ENCODE results near the gene NR2C2. TPM values are rescaled to one million over a fixed set of nuclear protein-coding genes. Genes with fewer than 3 reads are reported as not detected.

The NR2C2 gene
- total RNA-seq, 1 donor from 2014 or later: 22.5 TPM

DNA sequence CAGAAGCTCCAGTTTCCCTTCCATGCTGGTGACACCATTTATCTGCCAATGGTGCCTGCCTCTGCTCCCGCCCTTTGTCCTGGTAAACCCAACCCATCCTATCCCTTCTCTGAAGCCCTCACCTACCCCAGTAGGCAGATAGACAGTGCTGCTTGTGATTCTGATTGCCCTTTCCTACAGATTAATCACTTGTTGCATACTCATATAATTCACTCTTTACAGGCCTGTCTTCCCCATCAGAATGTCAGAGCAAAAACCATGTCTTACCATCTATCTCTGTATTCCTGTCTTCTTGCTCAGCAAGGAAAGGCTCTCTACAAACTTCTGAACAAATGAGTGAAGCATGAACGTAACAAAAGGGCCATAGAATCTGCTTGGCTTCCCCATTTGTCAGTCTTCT, 69.8 kb downstream of the NR2C2 start:
- no peak for DNase-seq (ENCODE audit: low read depth, low spot score)

GRCh38 chr3:15023249-15023648, 75.9 kb downstream of the NR2C2 start:
- no peak for DNase-seq (ENCODE audit: low read depth, low spot score)

DNA sequence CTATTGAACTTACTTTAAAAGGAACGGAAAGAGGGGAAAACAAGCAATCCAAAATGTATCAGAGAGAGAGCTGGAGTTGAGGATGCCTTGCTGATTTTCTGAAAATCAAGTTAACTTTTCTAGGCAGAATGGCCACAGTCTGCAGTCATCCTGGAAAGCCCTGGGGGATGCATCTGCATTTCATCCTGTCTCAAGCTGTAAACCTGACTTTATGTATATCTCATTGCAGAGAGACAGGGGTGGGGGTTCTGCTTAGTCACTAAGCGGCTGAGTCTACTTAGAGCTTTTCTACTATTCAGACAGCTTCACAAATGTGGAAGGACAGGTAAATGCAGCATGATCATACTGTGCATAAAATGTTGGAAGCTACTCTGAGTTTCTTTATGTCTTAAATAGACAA, 76.3 kb downstream of the NR2C2 start:
- no peak for DNase-seq (ENCODE audit: low read depth, low spot score)

GRCh38 chr3:15029625-15030024, 82.2 kb downstream of the NR2C2 start:
- no peak for DNase-seq (ENCODE audit: low read depth, low spot score)

GRCh38 chr3:15032650-15033049, 85.3 kb downstream of the NR2C2 start:
- DNase-seq (ENCODE audit: low read depth, low spot score): no peak

- no peak for DNase-seq (ENCODE audit: low read depth, low spot score)
Measured at GRCh38 chr3:15033103-15033502, 85.7 kb downstream of the NR2C2 start.

DNA sequence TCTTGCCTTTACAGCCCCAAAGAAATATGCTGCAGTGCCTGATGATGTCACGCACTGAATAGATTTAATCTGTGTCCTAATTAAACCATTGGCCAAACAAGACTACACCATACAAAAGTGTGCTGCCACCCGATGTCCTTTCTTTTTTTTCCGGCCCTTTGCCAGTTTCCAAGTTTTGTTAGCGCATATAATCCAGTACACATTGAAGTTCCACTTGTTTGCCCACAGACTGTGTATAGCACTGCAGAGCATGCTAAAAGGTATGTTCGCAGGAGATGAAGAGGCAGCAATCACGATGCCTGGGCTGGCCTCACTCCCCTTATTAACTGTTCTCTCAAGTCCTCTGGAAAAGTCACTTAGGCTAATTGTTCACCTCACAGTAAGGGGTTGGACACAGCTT, 90.9 kb downstream of the NR2C2 start:
- no peak for DNase-seq (ENCODE audit: low read depth, low spot score)

DNA sequence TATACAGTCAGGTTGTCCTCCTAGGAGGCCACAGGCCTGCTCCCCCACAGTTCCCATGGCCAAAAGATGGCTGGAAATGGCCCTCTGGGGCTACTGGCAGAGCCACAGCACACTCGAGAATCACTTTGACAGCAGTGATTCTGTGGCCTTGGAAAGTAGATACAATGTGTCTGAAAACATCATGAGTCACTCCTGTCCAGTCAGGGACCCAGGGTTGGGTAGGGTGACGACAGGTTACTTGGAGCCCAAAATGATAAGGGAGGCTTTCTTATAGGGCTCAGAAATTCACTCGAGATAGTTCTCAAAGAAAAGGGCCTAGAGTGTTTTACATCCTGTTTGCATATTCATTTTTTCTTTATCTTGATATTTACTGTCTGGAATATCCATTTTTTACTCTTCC, 93.5 kb downstream of the NR2C2 start:
- DNase-seq (ENCODE audit: low read depth, low spot score): no peak

GRCh38 chr3:15041950-15042349, 94.6 kb downstream of the NR2C2 start:
- no peak for DNase-seq (ENCODE audit: low read depth, low spot score)

DNA sequence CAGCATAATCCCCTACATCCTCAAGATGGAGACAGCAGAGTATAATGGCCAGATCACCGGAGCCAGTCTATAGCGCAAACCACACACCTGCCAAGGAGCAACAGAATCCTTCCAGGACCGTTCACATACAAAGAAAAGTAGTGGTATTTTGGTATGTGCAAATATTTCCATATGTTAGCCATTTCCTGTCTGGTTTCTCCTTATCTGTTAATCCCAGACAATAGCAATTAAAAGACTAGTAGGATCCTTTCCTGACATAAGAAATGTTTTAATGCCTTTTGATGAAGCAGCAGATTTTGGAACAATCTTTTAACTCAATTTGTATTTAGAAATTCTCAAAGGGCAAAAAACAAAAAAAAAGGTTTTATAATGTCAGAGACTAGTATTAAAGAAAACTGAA, 95.6 kb downstream of the NR2C2 start:
- DNase-seq (ENCODE audit: low read depth, low spot score): no peak

DNA sequence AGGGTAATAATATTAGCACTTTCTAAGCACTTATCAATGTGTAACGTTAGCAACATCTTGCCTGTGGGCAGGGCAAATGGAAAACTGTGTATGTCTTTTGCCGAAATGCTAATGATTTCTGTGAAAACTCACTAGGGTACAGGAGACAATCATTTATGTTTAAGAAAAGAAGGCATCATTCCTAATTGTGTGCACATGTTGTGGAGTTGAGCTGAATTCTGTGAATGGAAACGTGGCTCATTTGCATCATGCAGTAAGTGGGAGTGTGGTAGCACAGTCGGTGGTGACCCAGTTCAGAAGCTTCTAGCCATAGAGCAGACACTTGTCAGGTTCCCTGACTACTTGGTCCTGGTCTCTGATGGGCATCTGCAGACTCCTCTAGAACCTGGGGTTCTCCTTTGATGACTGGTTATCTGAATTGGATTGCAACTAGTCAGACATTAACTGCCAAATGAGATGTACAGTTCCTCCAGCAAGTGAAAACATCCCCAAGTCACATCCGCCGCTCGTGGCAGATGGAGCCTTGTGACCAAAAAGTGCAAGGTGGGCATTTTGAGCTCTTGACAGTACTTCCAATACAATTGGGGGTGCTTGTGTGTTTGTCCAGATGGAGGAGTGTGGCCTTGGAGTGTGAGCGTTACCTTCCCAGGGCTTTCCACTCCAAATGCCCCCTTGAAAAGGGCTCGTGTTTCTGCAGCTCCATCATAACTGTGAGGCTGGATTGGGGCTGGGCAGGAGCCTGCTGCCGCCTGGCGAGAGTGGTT, 96.2 kb downstream of the NR2C2 start:
- DNase-seq (ENCODE audit: low read depth, low spot score): no peak

GRCh38 chr3:15044326-15044725, 96.9 kb downstream of the NR2C2 start:
- DNase-seq (ENCODE audit: low read depth, low spot score): no peak

DNA sequence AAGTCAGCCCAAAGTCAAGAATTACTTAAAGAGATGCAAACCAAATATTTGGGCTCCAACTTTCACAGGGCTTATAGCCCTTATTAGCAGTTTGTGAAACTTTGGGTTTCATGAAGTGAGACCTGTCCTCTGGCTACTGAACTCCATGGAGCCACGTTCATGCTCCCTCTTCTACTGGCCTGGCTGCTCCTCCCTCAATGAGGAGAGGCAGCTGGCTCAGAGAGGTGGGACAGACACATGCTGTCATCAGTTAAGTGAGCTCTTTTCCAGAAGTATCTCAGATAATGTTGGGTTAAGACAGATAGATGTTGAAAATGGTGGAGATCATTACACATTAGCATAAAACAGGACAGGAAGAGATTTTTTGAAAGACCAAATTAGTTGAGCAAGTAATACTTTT, 98.3 kb downstream of the NR2C2 start:
- DNase-seq (ENCODE audit: low read depth, low spot score): no peak

GRCh38 chr3:15049584-15049983, 102.2 kb downstream of the NR2C2 start:
- no peak for DNase-seq (ENCODE audit: low read depth, low spot score)

DNA sequence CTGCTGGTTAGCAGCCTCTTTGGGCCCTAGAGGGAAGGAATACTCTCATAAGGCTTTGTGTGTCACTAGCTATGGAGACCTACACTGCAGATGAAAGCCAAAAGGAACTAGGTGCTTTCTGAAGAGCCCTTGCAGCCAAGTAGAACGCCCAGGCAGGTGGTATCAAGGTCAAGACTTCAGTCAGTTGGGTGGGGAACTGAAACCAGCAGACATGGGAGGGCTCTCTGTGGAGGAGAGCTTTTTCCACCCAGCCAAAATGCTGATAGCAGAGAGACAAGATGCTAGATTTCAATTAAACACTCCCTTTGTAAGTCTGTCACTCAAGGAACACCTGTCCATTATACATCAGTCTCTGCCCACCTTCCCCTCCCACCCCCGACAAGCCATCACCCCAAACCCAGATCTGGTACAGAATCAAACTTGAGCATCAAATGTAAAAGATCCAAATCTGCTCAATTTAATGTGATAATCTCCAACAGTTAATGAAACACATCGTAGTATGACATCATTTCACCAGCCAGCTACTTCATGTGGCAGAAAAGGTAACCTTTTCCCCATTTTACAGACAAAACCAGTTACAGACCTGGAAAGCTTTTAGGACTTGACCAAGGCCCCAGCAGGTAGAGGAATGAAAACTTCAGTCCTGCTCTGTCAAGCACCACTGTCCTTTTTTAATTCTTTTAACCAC, 103.2 kb downstream of the NR2C2 start:
- no peak for DNase-seq (ENCODE audit: low read depth, low spot score)

GRCh38 chr3:15051531-15051930, 104.1 kb downstream of the NR2C2 start:
- no peak for DNase-seq (ENCODE audit: low read depth, low spot score)

GRCh38 chr3:15052335-15053242, 105.2 kb downstream of the NR2C2 start:
- no peak for DNase-seq (ENCODE audit: low read depth, low spot score)

DNA sequence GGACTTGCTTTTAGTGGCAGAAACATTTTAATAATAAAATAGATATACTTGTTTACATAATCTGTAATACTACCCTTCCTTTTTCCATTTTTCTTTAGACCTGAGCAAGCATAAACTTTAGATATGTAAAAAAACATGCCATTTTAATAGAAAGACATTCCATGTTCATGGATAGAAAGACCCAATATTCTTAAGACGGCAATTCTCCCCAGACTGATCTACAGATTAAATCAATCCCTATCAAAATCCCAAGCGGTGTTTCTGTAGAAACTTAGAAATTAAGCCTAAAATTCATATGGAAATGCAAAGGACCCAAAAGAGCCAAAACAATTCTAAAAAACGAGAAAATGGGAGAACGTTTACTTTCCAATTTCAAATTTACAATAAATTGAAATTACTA, 106.2 kb downstream of the NR2C2 start:
- no peak for DNase-seq (ENCODE audit: low read depth, low spot score)

GRCh38 chr3:15055019-15055557, 107.7 kb downstream of the NR2C2 start:
- no peak for DNase-seq (ENCODE audit: low read depth, low spot score)

DNA sequence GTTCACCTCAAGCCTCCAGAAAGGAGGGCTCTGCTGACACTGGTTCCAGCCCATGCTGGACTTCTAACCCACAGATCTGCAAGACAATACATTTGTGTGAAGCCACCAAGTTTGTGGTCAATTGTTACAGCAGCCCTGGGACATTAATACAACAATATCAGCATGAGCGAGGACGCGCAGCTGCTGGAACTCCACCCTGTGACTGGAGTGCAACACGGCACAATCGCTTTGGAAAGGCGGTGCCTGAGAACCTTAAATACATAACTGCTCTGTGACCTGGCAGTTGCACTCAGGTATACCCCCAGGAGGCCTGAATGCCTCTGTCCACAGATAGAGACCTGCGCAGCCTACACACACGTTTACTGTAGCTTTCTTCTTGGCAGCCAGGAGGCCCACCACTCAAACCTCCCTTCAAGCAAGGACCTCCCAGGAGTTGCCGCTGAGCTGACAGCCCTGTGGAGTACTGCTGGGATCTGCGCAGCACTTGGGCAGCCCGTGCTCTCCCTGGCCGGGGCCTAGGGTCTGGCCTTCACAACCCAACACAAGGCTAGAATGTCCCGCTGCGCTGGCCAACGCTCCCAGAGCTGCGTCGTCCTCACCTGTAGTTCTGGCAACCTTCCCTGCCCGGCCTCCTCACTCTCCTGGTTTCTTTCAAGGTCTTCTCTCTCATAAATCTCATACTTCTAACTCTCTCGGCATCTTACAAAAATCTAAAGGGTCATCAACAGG, 109.5 kb downstream of the NR2C2 start:
- DNase-seq (ENCODE audit: low read depth, low spot score): no peak

- no peak for DNase-seq (ENCODE audit: low read depth, low spot score)
Measured at GRCh38 chr3:15060029-15060428, 112.6 kb downstream of the NR2C2 start.
